Spleen (tissue), 7 donors: Measurements from ENCODE around the gene ALG14.

ENCODE experiments used
- CTCF ChIP-seq, 11 experiments: fragments of 200-600 bp in 7 of 11; fragments of 450-650 bp in 4 of 11; sonication (generic) in 4 of 11; IDR thresholded peaks in 8 of 11; conservative IDR thresholded peaks in 3 of 11; 1 replicate in 7 of 11; 2 replicates in 4 of 11; pipeline versions ENCODE4 v1.4.0 to v1.8.0; 2016 to 2021; ENCODE audit warnings: antibody characterized with exemption in 11 of 11, inconsistent platforms in 4 of 11, mild to moderate bottlenecking in 1 of 11
- POLR2AphosphoS5 ChIP-seq, 3 donors: sonication (generic); formaldehyde crosslinking; IDR thresholded peaks; one replicate each; pipeline ENCODE4 v1.5.1; 2017; ENCODE audit warnings: antibody characterized with exemption in 3 of 3
- donor health status: DM: no; HTN: no; CAD: no; lungs with moderate emphysema.
- donor health status: DM: no; HTN: no; CAD: no.
- donor health status: DM: no; HTN: no; CAD: no.

GRCh38 chr1:94953746-94954145 lies 119.0 kb downstream of the ALG14 start:
- no peak for TF ChIP-seq CTCF (IDR thresholded peaks at IDR 0.05 in 8 of 11, conservative IDR thresholded peaks at IDR 0.05 in 3 of 11)
- no peak for TF ChIP-seq POLR2AphosphoS5 (IDR thresholded peaks at IDR 0.05)
